Stimulated activated CD4-positive, alpha-beta T cell treated with anti-CD3 and anti-CD28 coated beads, Interleukin-4, amount 100 ng/mL, for 4 hours (primary cell): ENCODE data around the gene PTCHD1.

Source experiments
- DNase-seq, 2 experiments: peaks; one replicate each; pipeline ENCODE4 v3.0.0-alpha.2; 2020

The PTCHD1 gene

DNA sequence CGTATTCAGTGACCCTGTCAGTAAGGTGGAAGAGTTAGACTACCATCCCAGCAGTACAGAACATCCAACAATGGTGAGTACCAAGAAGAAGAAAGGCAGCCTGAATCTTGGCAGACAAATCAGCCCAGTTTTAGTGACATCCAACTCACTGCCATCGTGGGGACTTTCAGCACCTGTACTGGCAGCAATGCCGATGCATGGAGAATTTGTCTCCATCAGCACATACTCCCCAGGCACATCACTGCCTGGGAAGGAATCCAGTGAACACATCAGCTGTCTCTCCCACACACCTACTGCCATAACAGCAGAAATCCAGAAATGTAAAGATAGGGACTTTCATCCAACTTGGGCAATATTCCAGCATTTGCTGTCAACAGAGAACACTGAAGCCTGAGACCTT lies 29.8 kb downstream of the PTCHD1 start:
- no peak for DNase-seq

DNA sequence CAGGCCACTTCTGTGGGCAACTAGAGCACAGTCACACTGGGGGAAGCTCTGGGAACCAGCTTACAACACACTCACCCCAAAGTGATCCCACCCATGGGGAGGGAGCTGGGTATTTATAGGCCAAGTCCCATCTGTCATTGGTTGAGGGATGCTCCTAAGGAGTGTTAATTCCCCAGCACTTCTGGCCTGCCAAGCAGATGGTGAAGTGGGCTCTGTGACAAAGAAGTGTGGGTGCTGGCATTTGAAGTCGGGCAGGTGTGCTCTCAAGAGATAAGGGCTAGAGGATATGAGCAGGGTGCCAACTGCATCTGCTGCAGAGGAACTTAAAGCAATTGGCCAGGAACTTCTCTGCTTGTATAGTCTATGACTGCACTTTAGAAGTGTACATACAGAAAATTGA lies 30.9 kb downstream of the PTCHD1 start:
- no peak for DNase-seq

DNA sequence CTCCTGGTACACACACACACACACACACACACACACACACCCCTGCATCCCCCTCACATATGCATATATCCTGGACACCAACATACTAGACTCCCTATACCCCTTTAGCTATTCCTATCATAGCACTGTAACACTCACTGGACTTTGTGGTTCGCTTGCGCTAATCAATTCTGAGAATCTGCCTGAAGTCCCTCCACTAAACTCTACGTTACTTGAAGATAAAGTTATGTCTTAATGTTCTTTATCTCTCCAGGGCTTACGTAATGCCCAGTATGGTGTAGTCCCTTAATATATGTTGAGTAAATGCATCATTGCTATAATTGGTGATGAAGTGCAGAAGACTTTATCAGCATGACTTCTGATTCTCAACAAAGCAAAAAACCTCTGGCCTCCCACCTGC lies 32.3 kb downstream of the PTCHD1 start:
- DNase-seq, result no peak

DNA sequence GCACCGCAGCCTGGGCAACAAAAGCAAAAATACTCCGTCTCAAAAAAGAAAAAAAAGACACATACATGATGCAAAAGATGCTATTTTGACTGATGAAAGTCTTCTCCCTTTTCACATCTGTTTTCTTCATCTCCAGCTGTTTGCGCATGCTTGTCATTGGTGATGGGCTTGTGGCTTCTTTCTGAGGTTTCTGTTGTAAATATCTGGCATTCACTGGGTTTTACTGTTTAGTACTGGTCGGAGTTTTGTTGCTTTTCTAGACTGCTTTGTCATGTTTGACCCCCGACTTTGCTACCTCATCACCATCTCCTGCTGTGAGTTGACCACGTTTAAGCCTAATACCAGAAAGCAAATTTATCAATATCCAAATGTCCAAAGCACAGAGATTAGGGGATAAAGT lies 34.4 kb downstream of the PTCHD1 start:
- no peak for DNase-seq

DNA sequence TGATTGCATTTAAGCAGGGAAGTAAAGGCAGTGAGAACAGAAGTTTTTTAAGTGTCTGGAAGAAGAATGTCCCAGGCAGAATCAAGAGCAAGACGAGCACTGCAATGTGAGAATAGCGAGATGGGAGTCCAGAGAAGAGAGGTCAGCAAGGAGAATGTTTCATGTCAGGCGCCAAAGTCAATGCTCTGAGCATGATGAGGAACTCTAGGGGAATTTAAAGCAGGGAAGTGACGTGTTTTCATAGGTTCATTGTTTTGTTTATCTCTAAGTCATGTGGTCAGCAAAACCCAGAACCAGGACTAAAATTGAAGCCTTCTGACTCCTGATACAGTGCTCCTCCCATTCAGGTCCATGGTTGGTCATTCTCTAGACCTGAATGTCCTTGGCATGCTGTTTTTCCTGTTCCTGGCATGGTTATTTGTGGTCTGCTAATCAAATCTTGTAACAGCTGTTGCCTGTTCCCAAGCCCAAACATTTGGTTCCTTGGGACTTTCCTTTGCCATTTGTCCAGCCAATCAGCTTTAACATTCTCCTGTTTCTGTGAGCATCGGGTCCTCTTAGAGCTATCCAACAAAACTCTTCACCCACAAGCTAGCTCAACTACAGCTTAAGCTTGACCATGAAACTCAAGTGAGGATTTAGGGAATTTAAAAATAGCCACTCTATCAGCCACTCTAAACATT lies 37.7 kb downstream of the PTCHD1 start:
- no peak for DNase-seq

DNA sequence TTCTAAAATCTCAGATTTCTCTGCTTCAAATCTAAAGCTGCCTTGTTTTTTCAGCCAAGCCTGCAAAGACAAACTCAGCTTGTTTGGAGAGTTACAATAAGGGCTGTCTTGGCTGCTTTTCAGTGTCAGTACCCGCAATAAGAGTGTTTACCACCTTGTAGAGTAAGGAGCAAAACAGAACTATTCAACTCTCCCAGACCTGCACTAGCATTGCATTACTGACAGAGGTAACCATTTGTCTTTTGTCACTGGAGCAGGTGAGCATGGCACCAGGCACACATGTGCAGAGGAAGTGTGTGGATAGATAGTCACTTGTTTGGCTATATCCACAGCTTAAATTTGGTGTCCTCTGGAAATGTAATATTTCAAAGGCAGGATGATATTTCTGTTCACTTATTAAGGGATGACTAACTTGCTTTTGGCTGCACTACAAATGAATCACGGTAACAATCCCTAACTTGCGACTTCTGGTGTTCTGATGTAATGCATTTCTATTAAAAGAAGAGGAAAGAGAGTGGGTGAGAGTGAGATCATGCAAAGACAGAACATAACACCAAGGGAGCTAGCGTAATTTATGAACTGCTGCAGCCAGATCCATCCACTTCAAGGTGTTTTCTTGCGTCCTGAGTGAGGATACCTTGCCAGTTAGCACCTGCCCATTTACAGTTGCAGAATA lies 38.6 kb downstream of the PTCHD1 start:
- DNase-seq, result no peak

DNA sequence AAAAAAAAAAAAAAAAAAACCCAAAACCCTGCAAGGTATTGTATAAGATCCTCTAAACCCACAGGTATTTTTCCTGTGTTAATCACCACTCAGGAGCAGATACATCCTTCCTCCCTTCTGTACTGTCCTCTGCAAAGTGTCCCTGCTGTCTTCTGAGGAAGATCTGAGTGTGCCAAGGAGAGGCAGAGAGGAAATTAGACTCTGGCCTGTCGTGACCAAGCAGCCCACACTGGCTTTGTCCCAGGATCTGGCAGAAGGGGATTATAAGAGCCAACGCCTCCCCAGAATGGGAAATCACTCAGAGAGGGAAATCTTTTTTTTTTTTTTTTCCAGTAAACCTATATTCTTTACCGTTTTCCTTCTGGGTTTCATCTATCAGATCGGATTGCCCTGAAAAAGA lies 39.6 kb downstream of the PTCHD1 start:
- no peak for DNase-seq

DNA sequence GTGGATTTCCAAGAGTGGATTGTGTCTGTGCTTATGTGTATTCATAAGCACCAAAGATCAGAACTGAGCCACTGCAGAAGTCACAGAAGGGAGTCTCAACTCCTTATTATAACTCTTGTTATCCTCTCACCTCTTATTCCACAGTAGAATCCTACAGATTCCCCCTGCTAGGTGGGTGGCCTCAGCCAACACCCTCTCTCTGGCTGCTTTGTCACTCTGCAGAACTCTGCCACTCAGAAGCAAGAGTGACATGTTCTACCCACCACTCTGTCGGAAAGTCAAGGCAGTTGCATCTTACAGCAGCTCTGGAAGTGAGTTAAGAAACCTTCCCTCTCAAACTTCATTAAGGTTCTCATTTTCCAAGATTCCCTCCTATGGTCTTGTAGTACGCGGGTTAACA lies 41.9 kb downstream of the PTCHD1 start:
- no peak for DNase-seq

DNA sequence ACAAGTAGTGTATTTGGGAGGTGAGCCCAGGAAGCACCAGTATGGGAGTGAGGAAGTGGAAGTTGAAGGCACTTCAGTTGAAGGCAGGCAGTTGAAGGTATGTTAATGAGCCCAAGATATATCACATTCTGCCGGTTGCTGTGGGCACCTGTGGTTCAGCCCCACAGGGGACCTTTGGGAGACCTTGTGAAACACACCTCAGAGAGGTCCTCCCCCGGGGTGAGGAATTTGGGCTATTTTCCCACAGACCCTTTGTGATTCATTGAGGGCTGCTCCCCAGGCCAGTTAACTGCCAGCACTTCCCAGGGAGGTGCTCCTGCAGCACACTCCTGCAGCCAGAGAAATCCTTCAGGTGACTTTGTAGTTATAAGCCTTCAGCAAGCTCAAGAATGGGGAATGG lies 45.9 kb downstream of the PTCHD1 start:
- DNase-seq, result no peak

DNA sequence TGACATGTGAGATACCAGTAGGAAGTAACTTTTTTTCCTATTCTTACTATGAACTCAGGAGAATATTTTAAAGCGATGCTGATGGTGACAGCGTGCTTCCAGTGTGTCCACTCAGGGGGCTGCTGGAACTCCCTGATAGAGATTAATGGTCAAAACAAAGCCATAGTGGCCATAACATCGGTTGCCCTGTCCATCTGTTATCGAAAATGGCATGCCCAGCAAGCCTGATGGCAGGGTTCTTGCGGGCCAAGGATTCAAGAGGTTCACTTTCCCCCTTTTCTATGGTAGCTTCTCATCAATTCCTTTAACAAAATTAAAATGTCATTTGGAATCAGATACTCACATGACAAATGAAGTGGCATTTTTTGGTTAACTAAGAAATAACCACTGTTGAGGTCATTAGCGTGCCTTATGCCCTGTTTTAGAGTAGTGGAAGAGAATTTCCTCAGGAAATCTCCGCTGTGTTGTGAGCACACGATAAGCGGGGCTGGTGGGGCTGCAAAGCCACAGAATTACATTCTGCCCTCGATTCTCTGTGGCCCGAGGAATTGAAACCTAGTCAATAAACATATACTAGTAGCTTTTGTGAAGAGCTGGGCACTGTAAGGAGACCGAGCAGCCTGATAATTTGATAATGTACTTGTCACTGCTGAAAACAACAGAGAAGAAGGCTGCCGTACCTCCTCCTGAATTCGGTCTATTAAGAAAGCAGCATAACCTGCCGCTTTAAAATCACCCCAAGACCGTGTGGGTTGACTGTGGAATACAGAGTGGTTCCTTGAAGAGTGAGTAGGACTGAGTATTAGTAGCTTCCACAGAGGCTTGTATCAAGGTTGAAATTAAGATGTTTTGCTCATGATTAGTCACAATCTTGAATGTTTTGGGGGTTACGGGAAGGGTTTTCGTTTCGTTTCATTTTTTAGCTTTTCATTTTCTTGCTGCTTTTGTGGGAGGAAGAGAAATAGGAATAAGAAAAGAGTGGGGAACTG lies 46.7 kb downstream of the PTCHD1 start:
- no peak for DNase-seq

DNA sequence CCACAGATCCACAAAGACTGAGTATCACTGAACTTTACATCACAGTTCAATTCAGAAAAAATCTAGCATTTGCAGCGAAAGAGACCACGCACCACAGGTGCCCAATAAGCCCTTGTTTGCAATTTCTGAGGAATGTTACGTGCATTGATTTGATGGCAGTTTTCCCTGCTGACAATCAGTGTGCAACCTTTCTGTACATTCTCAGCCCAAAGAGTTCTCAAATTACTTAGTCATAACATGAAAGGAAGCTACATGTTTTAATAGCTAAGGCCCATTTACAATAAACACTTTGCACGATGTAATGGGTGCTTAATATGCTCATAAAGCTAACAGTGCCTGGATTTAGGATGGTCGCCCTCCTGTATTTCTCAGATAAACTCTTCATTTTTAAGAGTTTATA lies 47.9 kb downstream of the PTCHD1 start:
- no peak for DNase-seq

DNA sequence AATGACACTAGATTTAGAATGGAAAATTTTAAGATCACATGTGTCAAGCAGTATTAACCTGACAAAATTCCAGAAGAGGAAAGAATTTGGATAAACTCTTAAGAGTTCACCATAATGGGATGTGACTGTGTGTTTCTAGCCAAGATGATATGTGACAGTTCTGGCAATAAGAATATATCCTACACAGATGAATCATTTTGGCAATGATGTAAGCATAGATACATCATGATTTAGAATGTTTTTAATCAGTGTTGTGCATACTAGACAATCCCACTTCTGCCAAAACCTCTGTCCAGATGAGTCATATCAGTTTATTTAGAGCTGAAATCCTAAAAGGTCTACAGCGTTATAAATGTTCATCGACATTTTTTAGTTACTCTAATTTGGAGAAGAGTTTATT lies 48.8 kb downstream of the PTCHD1 start:
- no peak for DNase-seq

DNA sequence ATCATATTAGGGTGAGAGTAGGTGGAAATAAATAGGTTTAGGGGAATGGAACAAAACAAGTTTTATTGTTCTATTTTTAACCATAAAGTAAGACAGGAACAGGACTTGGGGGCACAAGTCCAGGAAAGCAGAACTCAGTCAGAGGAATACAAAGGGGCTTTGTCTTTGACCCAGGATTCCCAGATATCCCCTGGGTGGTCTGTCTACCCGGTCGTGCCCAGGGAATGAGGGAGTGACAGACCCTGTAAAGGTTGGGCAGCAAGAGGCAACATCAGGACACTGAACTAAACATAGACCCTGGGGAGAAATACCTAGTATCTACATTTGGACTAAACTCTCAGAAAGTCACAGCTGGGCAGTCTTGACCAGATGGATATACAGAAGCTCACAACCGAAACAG lies 50.6 kb downstream of the PTCHD1 start:
- DNase-seq, result no peak

DNA sequence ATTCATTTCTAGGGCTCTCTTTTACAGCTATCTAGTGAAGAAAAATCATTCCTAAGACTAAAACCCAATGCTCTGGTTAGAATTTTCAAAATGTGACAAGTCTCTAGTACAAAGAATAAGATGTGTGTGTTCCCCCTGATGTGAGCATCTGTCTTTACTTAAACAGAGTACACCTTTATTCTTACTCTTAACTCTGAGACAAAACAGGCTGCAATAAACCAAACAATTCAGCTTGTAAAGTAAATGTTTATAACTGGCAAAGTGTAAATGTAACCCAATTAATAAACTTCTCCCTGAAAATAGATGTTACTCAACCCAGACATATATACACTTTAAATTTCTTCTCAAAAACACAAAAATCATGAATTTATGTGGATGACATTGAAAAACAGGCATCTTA lies 51.6 kb downstream of the PTCHD1 start:
- no peak for DNase-seq

DNA sequence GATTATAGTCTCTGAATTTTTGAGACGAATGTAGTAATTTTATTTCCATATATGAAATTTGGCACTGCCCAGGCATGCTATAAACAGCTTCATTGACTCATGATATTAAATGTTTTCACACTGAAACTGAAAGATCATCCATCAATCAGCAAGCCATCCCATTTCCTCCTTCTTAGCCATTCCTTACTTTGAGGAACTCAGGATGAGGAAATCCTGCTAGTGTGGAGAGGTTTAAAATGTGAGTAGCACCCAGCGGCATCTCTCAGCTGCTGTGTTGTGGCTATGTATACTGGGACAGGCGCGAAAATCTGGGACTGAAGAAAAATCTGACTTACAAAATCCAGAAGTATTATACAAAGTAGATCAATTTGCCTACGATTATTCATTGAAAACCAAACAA lies 52.1 kb downstream of the PTCHD1 start:
- no peak for DNase-seq

DNA sequence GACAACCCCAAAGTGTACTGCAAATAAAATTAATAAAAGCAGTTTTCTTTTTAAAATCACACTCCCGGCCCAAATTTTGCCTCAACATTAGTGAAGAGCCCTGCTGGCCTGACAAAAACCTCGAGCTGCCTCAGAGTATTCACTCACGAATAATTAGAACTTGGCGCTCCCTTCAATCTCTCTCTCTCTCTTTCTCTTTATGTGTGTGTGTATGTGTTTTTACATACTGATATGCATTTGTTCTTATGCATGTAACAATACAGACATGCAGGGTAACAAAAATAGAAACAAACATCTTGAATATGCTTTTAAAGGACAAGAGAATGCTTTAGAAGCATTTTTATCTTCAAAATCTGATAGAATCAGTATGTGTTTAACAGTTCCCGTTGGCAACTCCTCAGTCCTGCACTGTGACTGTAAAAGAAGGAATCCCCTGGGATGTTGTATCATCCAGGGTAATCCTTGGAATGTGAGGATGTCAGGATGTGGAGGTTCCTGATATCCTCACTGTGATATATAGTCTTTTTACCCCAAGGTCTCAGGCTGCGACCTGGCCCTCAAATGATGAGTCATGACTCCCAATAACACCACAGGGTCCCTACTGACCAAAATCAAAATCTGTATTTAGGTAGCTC lies 53.0 kb downstream of the PTCHD1 start:
- DNase-seq, result no peak

DNA sequence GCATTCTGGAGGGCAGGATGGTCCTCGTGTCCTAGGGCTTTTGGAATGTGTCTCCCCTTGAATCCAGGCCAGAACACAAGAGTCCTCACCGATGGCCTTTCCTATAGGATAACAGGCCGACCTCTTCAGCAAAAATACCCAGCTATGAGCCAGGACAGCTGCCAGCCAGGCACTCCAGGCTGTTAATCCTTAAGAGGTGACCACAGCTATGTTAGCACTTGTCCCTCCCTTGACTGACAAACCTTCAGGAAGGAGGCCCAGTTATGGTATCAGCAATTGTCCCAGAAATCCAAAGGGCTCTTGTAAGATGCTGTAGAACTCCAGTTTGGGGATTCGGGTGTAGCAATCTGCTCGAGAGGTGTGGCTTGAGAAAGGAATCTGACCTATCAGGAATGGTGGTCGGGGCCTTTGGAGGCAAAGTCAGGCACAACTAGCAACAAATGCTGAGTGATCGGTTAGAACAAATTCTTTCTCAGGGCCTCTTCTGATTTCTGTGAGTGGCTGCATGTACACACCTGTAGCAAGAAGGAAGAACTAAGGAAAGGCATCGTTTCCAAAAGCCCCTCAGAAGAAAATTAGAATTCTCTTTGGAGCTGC lies 54.6 kb downstream of the PTCHD1 start:
- DNase-seq, result no peak

DNA sequence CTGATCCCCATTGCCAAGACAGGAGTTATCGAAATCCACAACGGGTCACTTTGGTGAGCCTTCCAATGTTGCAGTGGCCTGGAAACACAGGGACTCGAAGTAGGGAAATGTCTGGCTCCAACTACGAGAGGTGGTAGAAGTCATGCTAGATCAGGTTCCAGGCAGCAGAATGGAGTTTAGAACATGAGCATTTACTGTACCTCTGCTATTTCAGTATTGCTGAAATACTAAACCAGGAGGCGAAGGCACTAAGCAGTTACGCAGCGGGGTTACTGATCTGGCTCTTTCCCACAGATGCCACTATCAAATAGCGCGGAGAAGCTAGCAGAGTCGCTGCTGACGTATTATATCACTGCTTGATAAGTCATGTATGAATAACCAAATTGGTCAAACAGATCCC lies 56.3 kb downstream of the PTCHD1 start:
- DNase-seq, result no peak

DNA sequence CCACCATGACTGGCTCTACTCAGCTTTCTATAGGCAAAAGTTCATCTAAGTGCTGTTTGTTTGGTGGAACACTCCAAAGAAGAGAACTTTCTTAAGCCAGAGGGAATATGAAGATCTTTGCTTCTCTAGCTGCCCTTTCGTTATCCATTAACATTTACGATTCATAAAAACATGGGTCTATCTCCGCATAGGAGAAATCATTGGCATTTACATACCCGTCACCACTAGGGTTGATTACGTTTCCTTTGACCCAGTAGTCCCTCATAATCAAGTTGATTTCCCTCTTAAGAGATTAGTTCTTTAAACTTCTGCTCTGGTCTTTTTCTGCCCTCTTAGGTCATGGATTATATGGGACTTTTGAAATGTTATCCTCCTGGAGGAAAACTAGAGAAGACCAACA lies 57.5 kb downstream of the PTCHD1 start:
- no peak for DNase-seq

DNA sequence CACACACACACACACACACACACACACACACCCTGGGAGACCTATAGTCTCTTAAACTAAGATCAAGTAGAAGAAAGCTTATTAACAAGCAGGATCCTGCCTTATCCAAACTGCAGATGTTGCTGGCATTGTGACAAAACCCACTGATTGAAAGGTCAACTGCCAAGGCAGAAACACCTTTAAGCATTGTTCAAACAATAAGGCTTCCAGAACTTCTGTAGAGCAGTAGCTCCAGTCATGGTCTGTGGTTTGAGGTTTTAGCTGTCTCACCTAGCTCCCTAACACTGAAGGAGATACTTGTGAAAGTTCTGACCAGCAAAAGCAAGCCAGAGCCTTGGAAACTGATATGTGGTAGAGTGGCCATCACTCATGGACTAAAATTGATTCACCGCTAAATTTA lies 59.8 kb downstream of the PTCHD1 start:
- DNase-seq, result no peak

DNA sequence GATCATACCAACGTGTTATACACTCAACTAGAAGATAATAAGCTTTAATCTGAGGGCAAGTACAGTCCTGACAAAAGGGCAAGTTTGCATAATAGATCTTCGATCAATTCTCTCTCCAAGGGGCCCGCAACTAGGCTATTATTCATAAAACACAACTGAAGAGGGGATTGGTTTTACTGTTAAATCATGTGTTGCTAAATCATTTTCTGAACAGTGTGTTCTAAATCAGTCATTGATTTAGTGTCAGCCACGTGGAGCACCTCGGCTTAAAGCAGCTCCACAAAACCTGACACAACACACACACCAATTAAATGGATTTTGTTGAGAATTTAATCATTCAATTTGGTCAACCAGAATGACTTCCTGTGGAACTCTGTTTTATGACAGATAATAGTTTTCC lies 61.6 kb downstream of the PTCHD1 start:
- no peak for DNase-seq

DNA sequence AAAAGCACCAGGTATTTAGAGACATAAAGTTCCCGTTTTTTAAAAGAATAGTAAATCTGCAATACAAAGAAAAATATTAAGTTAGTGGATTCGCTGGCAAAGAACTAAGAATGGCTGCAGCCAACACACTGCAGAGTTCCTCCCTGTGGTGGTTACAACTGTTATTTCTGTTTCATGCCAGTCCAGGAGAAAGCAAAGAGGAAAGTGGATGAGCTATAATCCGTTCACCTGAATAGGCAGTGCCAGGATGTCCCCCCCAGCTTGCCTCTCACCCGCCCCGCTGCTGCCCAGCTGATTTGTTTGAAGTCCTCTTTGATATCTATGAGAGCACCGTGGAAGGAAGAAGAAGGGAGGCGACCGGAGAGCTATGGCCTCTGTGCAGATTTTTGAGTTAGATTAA lies 63.9 kb downstream of the PTCHD1 start:
- DNase-seq, result no peak

DNA sequence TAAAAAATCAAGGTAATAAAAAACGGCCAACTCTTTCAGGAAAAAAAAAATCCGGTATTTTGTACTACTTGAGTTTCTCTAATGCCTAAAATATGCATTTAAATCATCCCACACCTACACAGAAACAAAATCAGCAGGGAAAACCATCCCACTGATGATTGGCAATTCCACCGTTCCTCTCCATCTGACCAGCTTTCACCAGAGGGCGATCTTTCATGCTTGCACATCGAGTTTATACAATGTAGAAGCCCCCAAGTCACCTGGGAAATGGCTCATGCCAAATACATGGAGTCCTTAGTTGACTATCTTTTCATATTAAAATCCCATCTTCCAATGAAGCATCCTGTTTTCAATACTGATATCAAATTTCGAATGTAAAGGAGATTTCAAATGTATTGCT lies 69.2 kb downstream of the PTCHD1 start:
- no peak for DNase-seq
